KMS-11 (cell line): ENCODE measurements around the gene NOL11.

Source experiments
- H2AFZ ChIP-seq: fragments of 200-600 bp; sonication (generic); 2 replicates; pipeline ENCODE4 v1.6.1; 2016; ENCODE audit warnings: antibody characterized with exemption, mixed run types, low read depth
- H3K27ac ChIP-seq: fragments of 200-600 bp; sonication (generic); 2 replicates; pipeline ENCODE4 v1.6.1; 2016; ENCODE audit warnings: mild to moderate bottlenecking, mixed run types
- H3K27me3 ChIP-seq: fragments of 200-600 bp; sonication (generic); 2 replicates; pipeline ENCODE4 v1.6.1; 2017; ENCODE audit warnings: mild to moderate bottlenecking, low read depth, mixed run types, moderate library complexity; ENCODE audit not compliant: insufficient read depth
- H3K36me3 ChIP-seq: fragments of 200-600 bp; sonication (generic); 2 replicates; pipeline ENCODE4 v1.6.1; 2017; ENCODE audit warnings: mild to moderate bottlenecking, mixed run types; ENCODE audit not compliant: insufficient read depth
- H3K4me1 ChIP-seq: fragments of 200-600 bp; sonication (generic); 2 replicates; pipeline ENCODE4 v1.6.1; 2016; ENCODE audit warnings: mild to moderate bottlenecking, low read depth, mixed run types; ENCODE audit not compliant: poor library complexity, severe bottlenecking
- H3K4me2 ChIP-seq: fragments of 200-600 bp; sonication (generic); 2 replicates; pipeline ENCODE4 v1.7.0; 2016; ENCODE audit warnings: mild to moderate bottlenecking, mixed run types
- H3K4me3 ChIP-seq: fragments of 200-600 bp; sonication (generic); IDR thresholded peaks from 2 replicates; pipeline ENCODE4 v1.6.1; 2017; ENCODE audit warnings: low read depth, low read length, mixed read lengths; ENCODE audit not compliant: insufficient read depth
- H3K79me2 ChIP-seq: fragments of 200-600 bp; sonication (generic); 2 replicates; pipeline ENCODE4 v1.6.1; 2016; ENCODE audit warnings: low read depth, mixed run types; ENCODE audit not compliant: insufficient read depth
- H3K9ac ChIP-seq: fragments of 200-600 bp; sonication (generic); 2 replicates; pipeline ENCODE4 v1.6.1; 2016; ENCODE audit warnings: mild to moderate bottlenecking, mixed run types
- H4K20me1 ChIP-seq: fragments of 200-600 bp; sonication (generic); 2 replicates; pipeline ENCODE4 v1.6.1; 2016; ENCODE audit warnings: mild to moderate bottlenecking, mixed run types; ENCODE audit not compliant: insufficient read depth
- TF ChIP-seq, protein P1 (sequence below): fragments of 200-600 bp; sonication (generic); conservative IDR thresholded peaks from 2 replicates; pipeline ENCODE4 v1.6.1; 2017; ENCODE audit warnings: low read depth, mild to moderate bottlenecking, antibody characterized with exemption, low read length, moderate library complexity, mixed read lengths

The NOL11 gene

DNA sequence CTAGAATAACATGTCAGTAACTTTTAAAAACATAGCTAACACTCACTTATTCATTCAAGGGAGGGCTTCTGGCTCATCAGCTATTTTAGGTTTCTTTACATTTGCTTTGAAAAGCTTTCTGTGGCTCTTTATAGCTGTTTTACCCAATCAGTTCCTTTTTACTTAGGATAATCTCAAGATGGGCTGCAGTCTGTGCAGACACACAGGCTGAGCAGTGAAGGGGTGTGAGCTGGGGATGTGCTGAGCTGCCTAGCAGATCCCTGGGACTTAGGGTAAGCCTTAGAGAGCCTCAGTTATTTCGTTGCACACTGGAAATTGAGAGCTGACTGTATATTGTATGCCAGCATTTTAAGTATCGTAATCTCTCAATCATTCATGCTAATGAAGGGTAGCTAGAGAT is 30.2 kb upstream of the NOL11 start:
- Histone ChIP-seq H3K4me3 (no peak overlapping the region), H2AFZ (no peak overlapping the region), H3K4me2 (no peak overlapping the region), H3K27ac (peak overlapping the region; percentile 5; the same call in 1 of the 2 replicates), H3K9ac (no peak overlapping the region), H3K27me3 (no peaks in the 10 kb centered on the region), H4K20me1 (no peaks in the 10 kb centered on the region), H3K79me2 (no peaks in the 10 kb centered on the region), H3K36me3 (no peaks in the 10 kb centered on the region), H3K4me1 (peaks cover 59% of the 10 kb centered on the region)
- TF ChIP-seq, protein P1, sequence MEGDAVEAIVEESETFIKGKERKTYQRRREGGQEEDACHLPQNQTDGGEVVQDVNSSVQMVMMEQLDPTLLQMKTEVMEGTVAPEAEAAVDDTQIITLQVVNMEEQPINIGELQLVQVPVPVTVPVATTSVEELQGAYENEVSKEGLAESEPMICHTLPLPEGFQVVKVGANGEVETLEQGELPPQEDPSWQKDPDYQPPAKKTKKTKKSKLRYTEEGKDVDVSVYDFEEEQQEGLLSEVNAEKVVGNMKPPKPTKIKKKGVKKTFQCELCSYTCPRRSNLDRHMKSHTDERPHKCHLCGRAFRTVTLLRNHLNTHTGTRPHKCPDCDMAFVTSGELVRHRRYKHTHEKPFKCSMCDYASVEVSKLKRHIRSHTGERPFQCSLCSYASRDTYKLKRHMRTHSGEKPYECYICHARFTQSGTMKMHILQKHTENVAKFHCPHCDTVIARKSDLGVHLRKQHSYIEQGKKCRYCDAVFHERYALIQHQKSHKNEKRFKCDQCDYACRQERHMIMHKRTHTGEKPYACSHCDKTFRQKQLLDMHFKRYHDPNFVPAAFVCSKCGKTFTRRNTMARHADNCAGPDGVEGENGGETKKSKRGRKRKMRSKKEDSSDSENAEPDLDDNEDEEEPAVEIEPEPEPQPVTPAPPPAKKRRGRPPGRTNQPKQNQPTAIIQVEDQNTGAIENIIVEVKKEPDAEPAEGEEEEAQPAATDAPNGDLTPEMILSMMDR: no peak

DNA sequence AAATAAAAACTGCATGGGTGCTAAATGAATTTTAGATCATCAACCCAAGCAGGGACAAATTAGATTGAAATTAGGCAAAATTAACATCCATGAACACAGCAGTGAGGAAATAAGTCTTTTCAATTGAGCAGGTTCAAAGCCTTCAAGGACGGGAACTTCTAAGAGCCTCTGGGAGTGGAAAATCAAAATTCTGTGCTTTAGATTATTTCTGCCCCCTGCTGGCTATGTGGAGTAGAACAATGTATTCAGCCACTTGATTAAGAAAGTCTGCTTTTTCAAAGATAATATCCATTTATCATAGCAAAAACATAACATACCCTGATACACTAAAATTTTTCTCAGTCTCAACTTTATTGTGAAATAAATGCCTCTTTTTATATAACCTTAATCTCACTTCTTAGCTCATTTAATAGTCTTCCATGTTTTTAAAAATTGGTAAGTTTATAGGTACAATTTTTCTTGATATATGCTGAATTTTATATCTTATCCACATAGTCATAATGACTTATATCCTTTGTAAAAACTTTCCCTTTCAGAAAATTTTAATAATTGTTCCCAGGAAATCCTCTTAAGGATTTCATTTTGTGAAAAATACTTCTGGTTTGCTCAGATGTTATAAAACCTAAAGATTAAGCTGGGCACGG is 28.1 kb upstream of the NOL11 start:
- peak overlapping the region; percentile 59; the same call in 1 of the 2 replicates for H3K27ac ChIP-seq
- H3K27me3 ChIP-seq: no peaks in the 10 kb centered on the region
- TF ChIP-seq, protein P1: peak; percentile 90
- H3K4me1 ChIP-seq: peaks cover 49% of the 10 kb centered on the region
- H3K4me2 ChIP-seq: peak overlapping the region; percentile 13
- no peak overlapping the region for H3K9ac ChIP-seq
- H4K20me1 ChIP-seq: no peaks in the 10 kb centered on the region
- H3K4me3 ChIP-seq: no peak overlapping the region
- H3K36me3 ChIP-seq: no peaks in the 10 kb centered on the region
- H3K79me2 ChIP-seq: no peaks in the 10 kb centered on the region
- H2AFZ ChIP-seq: no peak overlapping the region

DNA sequence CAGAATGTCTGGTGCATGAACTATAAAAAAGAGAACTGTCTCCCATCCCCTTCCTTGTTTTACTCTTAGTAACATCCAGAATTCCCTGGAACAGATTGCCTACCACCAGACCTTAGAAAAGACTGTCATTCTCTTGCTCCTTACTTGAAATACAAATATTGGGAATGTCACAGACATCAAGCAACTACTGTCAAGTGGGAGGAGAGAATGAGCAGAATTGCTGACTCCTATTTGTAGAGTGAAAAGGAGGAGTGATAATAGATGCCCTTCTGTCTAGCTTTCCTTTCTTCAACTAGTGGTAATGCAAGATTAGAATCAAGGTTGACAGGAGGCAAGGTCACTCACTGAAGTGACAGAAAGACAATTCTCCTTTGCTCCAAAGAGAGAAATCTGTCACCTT is 23.9 kb upstream of the NOL11 start:
- Histone ChIP-seq H2AFZ (no peak overlapping the region), H3K4me3 (no peak overlapping the region), H3K79me2 (no peaks in the 10 kb centered on the region), H3K27me3 (no peaks in the 10 kb centered on the region), H3K36me3 (no peaks in the 10 kb centered on the region), H3K9ac (no peak overlapping the region), H3K4me2 (no peak overlapping the region), H3K4me1 (peaks cover 12% of the 10 kb centered on the region), H3K27ac (no peak overlapping the region), H4K20me1 (no peaks in the 10 kb centered on the region)
- TF ChIP-seq, protein P1: no peak

DNA sequence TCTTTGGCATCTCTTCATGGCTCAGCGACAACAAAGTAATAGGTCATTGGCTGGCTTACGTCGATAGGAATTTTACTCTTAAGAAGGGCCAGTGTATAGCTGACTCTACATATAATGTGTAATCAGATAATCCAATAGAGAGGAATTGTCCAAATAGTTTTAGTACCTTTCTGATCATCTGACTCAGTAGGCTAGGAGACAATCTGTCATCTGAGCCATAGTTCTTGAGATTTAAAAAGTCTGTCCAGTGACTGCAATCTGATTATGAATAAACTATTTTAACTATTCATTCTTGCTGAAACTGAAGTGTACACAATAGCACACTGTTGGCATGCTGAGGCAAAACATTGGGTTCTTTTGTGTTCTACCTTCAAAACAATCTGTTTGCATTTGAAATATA is 21.4 kb upstream of the NOL11 start:
- Histone ChIP-seq H3K4me2 (no peak overlapping the region), H3K27ac (no peak overlapping the region), H3K79me2 (no peaks in the 10 kb centered on the region), H3K36me3 (no peaks in the 10 kb centered on the region), H3K4me3 (no peak overlapping the region), H2AFZ (no peak overlapping the region), H3K27me3 (no peaks in the 10 kb centered on the region), H3K4me1 (peaks cover 10% of the 10 kb centered on the region), H4K20me1 (no peaks in the 10 kb centered on the region), H3K9ac (no peak overlapping the region)
- TF ChIP-seq, protein P1: no peak
